ENCODE data around the gene CELA2A. TPM values are rescaled to one million over a fixed set of nuclear protein-coding genes. Genes with fewer than 3 reads are reported as not detected.

Gene CELA2A
- total RNA-seq, 4 donors from 2014 or later, result not detected

DNA sequence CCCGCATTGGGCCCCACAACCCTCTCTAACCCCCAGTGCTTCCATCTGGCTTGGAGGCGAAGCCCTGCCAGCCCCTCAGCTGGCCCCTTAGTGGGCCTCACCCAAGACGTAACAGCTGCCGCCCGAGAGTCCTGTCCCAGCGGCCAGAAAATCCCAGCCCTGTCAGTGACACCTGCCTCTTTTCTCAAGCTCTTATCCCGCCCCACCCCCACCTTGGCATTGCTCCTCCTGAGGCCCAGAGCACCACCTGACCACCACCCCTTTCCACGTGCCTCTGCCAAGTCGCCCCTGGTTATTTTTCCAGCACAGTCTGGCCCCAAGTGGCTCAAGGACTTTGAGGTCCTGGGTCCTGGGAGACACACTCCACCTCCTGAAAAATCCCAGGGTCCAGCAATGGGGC, 24.2 kb upstream of the CELA2A start:
- TF ChIP-seq, protein P1, sequence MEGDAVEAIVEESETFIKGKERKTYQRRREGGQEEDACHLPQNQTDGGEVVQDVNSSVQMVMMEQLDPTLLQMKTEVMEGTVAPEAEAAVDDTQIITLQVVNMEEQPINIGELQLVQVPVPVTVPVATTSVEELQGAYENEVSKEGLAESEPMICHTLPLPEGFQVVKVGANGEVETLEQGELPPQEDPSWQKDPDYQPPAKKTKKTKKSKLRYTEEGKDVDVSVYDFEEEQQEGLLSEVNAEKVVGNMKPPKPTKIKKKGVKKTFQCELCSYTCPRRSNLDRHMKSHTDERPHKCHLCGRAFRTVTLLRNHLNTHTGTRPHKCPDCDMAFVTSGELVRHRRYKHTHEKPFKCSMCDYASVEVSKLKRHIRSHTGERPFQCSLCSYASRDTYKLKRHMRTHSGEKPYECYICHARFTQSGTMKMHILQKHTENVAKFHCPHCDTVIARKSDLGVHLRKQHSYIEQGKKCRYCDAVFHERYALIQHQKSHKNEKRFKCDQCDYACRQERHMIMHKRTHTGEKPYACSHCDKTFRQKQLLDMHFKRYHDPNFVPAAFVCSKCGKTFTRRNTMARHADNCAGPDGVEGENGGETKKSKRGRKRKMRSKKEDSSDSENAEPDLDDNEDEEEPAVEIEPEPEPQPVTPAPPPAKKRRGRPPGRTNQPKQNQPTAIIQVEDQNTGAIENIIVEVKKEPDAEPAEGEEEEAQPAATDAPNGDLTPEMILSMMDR (IDR thresholded peaks at IDR 0.05; ENCODE audit: low read depth), result no peak

DNA sequence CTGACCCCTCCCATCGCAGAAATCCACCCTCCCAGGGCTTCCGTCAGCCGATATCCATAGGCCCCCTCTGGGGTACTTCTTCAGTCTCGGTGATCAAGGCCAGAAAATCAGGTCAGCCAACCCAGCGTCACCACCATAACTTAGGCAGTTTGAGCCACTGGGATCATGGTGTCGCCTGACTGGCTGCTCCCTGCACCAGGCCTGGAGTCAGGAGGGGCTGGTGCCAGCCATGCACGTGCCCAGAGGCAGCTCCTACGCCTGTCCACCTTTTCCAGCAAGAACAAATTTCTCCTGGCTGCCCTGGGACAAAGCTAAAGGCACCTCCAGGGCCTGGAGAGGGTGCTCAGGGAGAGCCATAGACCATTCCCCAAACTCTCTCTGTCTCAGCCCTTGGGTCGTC, 23.1 kb upstream of the CELA2A start:
- TF ChIP-seq, protein P1 (IDR thresholded peaks at IDR 0.05; ENCODE audit: low read depth), result no peak

DNA sequence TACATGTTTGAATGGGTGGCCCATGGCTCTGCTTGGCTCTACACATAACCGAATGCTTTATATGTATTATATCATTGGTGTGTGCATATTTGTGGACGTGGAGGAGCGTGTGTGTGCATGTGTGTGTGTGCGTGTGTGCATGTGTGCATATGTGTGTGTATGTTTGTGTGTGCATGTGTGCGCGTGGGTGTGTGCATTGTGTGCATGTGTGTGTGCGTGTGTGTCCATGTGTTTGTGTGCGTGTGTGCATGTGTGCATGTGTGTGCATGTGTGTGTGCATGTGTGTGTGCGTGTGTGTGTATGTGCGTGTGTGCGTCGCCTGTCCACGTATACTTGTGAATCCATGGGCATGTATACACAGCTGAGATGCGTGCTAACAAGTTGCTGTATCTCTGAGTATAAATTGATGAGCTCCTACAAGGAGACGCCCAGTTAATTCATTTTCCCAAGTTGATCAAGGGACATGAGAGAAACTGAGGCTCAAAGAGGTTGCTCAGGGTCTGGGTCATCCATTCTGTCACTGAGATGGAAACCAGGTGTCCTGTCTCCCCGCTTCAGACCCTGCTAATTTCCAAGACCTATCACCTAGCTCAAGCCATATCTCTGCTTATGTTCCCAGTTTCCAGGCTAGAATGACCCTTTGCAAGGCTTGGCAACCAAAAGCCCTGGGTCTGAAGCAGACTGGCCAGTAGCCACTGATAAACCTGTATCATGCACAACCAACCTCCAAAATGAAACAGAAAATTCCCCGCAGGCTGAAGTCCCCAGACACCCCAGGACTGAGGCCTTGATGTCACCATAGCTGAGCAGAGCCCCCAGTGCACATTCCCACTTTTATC, 21.1 kb upstream of the CELA2A start:
- TF ChIP-seq, protein P1 (IDR thresholded peaks at IDR 0.05; ENCODE audit: low read depth), result no peak

DNA sequence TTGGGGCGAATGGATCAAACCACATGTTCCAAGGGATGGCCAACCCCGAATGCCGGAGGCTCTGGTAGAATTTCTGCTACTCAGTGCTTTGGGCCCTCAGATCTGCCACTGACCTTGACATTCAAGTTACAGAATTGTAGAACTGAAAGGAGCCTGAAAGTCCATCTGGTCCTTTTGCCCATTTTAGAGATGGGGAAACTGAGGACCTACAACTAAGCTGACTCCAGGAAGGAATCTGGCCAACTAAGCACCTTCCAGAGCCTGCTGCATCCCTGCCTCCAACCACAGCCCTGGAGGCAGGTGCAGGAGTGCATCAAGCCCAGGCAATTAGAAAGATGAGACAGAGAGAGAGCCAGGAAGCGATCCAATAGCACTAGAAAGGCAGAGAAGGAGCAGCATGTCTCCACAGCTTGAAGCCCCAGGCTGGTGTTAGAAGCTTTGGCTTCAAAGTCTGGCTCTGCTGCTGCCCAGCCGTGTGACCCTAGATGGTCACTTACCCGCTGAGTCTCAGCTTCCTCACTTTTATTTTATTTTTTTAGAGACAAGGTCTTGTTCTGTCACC, 19.6 kb upstream of the CELA2A start:
- TF ChIP-seq, protein P1 (IDR thresholded peaks at IDR 0.05; ENCODE audit: low read depth), result no peak

DNA sequence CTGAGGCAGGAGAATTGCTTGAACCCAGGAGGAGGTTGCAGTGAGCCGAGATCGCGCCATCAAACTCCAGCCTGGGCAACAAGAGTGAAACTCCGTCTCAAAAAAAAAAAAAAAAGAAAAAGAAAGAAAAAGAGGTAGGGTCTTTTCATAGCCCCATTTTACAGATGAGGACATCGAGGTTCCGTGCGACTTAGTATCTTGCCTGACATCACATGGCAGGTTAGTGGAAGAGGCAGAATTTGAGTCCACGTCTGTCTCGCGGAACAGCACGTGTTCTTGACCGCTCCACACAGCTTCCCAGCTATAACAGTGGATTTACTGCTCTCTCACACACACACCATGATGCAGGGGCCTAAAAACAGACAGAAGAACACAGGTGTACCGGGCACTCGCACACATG, 17.2 kb upstream of the CELA2A start:
- TF ChIP-seq, protein P1 (IDR thresholded peaks at IDR 0.05; ENCODE audit: low read depth), result no peak

DNA sequence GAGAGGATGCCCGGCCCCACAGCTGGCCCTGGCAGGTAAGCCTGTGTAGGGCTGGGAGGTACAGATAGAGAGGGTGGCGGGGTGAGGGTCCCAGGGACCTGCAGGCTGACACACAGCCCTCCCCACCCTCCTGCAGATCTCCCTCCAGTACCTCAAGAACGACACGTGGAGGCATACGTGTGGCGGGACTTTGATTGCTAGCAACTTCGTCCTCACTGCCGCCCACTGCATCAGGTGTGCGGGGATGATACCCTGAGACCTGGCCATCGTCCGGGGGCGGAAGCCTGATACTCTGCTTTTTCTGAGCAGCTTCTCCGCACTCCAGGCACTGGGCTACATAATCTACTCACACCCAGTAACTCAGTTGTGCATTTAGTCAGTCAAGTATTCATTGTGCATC, 16.2 kb upstream of the CELA2A start:
- TF ChIP-seq, protein P1 (IDR thresholded peaks at IDR 0.05; ENCODE audit: low read depth), result no peak

DNA sequence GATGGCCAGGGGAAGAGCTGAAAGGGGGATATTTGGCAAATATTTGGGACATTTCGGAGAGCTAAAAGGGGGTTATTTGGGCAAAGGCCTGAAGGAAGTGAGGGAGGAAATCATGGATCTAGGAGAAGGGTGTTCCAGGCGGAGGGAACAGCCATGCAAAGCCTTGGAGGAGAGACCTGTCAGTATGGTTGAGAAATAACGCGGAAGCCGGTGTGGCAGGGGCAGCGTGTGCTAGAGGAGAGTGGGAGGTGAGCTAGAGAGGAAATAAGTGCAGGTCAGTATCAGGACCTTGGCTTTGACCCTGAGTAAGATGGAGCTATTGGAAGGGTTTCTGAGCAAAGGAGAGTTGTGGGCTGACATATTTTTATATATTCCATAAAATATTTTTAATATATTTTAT, 15.3 kb upstream of the CELA2A start:
- TF ChIP-seq, protein P1 (IDR thresholded peaks at IDR 0.05; ENCODE audit: low read depth), result no peak
